ENCODE data around the gene NCOA3.

NCOA3 gene

DNA sequence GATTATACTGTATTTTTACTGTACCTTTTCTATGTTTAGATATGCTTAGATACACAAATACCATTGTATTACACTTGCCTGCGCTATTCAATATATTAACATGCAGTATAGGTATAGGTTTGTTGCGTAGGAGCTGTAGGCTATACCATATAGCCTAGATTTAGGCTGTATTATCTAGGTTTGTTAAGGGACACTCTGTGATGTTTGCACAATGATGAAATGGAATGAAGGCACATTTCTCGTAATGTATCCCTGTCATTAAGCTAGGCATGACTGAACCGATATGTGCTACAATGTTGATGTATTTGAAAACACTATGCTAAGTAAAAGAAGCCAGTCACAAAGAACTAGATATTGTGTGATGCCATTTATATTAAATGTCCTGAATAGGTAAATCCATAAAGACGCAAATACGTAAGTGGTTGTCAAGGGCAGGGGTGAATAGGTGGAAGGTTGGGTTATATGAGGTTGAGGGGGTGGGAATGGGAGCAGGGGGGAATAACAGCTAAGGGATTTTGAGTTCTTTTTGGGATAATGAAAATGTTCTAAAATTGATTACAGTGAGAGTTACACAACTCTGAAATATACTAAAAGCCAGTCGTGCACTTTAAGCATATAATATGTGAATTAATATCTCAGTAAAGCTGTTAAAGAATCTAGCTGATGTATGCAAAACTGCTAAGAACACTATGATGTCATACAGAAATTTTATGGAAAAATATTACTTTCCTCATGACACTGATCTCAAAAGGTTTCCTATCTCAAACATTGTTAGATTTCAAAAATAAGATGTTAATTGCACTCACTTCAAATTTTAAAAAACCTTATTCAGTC lies 97.4 kb downstream of the NCOA3 start:
- no peak for DNase-seq (ENCODE audit: low read depth)

DNA sequence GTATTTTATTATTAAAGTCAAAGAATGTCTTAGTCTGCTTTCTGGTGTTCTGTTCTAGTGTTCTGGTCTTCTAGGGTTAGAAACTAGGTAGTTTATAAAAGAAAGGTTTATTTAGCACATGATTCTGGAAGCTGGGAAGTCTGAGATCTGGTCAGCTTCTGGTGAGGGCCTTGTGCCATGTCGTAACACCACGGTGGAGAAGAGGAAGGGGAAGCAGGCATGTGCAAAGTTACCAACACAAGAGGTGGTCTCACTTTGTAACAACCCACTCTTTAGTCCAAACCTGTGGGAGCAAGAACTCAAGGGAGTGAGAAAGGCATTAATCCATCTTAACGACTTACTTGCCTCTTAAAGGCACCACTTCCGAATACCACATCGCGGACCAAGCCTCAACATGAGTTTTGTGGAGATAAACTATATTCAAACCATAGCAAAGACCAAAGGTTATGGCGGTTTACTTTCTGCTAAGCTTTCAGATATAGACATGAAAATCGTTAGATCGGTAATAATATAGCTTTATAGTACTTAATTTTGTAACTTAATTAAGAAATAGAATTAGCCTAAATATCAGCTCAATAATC lies 99.4 kb downstream of the NCOA3 start:
- no peak for DNase-seq (ENCODE audit: low read depth)

- no peak for DNase-seq (ENCODE audit: low read depth)
Measured at GRCh38 chr20:47603260-47603659, 101.6 kb downstream of the NCOA3 start.

DNA sequence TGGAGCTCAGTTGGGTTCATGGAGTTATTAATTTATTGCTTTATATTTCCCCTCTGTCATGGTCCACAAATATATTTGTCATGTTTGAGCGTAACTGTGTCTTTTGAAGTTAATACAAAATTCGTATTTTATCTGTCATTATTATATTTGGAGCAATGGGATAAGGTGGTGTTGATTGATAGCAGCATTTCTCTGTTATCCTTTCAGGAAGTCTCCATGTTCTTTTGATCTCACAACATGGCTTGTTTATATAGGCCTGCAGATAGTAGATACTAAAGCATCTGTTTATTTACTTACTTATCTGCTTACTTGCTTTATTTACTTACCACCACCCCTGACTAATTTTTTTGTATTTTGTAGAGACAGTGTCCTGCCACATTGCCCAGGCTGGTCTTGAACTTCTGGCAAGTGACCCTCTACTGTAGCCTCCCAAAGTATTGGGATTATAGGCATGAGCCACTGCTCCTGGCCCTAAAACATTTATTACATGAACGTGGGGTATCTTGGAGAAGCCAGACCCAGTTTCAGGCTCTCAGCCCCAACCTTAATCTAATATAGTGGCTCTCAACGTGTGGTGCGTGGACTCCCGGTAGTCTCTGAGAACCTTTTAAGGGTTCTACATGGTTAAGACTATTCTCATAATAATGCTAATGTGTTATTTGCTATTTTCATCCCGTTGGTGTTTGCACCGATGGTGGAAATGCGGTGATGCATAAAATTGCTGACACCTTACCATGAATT lies 104.2 kb downstream of the NCOA3 start:
- DNase-seq (ENCODE audit: low read depth) = no peak

- no peak for DNase-seq (ENCODE audit: low read depth)
Measured at GRCh38 chr20:47606414-47606982, 104.8 kb downstream of the NCOA3 start.

DNA sequence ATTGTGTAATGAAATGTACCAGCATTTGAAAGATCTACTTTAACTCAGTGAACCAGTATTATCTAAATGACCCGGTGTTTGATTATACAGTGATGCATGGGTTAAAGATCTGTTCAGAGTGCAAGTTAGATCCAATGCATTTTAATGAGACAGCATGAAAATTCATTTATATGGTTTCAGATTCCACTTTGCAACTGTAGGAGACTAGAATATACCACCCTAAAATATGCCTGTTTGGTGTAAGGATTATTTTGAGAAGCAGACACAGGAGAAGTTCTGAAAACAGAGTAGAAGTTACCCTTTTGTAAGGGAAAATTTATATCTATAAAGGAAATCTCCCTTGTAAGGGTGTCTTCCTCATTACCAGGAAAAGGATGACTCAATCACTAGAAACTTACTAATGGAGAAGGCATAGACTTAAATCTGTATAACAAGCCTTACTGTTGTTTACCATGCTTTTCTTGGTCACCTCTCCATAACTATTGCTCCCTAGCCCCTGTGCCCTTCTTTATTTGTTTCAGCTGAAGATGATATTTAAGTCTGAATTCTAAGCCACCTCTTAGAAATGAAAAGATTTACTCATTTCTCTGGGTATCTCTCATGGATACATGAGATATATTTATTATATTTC lies 105.4 kb downstream of the NCOA3 start:
- no peak for DNase-seq (ENCODE audit: low read depth)

- no peak for DNase-seq (ENCODE audit: low read depth)
Measured at GRCh38 chr20:47609001-47609400, 107.3 kb downstream of the NCOA3 start.

GRCh38 chr20:47610247-47610944 lies 108.7 kb downstream of the NCOA3 start:
- DNase-seq (ENCODE audit: low read depth) = peak; percentile 68

- DNase-seq (ENCODE audit: low read depth) = no peak
Measured at GRCh38 chr20:47610945-47611250, 109.2 kb downstream of the NCOA3 start.

- DNase-seq (ENCODE audit: low read depth) = no peak
Measured at GRCh38 chr20:47611785-47612184, 110.1 kb downstream of the NCOA3 start.

DNA sequence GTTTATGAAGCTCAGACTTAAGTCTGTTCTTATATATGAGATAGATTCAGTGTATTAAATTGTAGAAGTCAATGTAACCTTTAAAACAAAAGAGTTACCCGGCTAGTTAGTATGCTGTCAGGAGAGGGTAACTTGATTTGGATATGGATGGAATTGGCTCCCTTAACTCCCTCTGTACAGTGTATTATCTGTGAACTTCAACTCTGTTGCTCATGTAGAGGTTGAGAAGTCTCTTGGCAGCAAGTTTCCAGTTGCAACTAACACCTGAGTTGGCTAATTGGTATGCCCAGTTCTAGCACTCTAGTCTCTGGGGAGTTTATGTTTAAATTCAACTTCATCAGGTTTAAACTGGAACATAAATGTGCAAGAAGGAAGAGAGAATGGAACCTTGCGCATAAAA lies 111.0 kb downstream of the NCOA3 start:
- no peak for DNase-seq (ENCODE audit: low read depth)

DNA sequence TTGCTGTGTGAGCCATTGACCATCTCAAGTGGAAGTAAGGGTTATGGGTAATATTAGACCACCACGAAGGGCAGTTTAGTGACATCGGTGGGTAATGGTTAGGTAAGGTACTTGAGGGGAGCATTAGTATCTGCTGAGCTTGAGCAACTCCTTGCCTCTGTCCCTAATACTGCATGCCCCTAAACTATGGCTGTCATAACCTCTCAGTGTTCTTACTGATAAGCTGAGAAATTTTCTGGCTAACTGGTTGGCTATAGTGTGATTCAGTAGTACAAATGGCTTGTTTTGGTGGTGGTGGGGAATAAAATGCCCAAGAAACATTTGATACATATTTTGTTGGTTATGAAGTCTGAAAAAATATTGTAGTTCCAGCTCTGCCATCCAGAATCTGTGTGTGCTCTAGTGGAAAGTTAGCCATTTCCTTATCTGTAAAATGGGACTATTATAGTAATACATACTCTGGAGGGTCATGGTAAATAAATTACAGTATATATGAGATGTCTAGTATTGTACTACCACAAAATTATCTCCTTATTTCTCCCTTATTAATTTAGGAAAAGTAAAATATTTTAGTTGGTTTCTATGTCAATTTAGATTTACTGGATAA lies 113.1 kb downstream of the NCOA3 start:
- no peak for DNase-seq (ENCODE audit: low read depth)

- no peak for DNase-seq (ENCODE audit: low read depth)
Measured at GRCh38 chr20:47618479-47618878, 116.8 kb downstream of the NCOA3 start.

DNA sequence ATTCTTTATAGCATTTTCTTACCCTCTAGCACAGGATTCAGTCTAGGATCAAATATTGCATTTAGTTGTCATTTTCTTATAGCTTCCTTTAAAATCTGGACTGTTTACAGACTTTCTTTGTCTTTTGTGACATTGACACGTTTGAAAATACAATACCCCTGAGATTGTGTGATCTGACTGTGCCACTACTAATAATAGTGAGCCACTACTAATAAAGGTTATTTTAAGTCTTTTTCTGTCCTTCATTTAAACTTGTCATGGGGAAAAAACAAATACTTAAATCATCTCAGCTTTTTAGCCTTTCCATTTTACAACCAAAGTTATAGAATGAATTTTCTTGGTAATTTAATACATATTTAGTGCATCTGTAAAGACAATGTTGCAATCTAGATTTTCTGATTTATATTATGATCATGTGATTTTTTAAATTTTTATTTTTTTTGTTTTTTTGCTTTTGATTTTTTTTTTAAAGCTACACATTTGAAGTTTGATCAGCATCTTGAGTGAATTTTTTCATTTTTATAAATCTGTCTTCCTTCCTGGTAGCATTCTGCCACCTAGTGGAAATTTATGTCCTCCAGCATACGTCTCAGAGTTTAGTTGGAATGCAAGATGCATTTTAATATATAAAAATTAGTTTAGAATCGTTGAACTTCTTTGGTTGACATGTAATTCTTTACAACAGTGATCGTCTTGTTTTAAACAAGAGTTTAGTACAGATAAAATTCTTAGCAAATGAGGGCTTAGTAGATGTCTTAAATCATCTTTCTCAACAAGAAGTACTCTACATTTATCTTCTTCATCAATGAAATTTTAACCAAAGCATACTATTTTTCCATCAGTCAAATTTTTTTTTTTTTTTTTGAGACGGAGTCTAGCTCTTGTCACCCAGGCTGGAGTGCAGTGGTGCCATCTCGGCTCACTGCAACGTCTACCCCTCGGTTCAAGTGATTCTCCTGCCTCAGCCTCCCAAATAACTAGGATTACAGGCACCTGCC lies 119.4 kb downstream of the NCOA3 start:
- no peak for DNase-seq (ENCODE audit: low read depth)

DNA sequence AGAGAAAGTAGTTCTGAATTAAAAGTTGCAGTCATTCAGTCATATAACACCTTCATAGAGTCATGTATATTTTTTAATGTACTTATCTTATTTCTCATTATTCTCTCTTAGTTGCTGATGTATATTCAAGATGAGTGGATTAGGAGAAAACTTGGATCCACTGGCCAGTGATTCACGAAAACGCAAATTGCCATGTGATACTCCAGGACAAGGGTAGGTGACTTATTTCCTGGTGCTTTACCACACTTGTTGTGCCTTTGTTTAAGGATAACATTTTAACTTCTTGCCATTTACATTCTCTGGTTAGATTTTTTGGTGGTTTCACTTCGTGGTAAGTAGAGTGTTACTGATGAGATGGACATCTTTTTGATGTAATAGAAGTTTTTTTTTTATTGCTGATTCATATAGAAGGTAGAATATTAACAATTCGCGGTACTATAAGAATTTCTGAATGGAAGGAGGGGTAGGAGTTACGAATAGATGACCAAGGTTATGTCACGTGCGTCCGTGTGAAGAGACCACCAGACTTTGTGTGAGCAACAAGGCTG lies 120.5 kb downstream of the NCOA3 start:
- no peak for DNase-seq (ENCODE audit: low read depth)

DNA sequence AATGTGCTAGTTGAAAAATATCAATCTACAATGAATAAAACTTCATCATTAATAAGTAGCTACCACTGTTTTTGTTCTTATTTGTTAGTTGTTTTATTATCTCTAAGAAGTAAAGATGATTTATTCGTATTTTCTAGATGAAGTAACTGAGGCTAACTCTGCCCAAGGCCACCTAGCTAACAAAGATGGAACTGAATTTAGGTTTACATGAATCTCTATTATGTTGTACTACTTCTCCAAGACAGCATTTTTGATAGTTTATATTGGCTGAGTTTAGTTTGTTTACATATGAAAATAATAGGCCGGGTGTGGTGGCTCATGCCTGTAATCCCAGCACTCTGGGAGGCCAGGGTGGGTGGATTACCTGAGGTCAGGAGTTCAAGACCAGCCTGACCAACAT lies 121.5 kb downstream of the NCOA3 start:
- DNase-seq (ENCODE audit: low read depth) = no peak

GRCh38 chr20:47627540-47627939 lies 125.9 kb downstream of the NCOA3 start:
- no peak for DNase-seq (ENCODE audit: low read depth)

GRCh38 chr20:47629907-47630306 lies 128.2 kb downstream of the NCOA3 start:
- DNase-seq (ENCODE audit: low read depth) = no peak

DNA sequence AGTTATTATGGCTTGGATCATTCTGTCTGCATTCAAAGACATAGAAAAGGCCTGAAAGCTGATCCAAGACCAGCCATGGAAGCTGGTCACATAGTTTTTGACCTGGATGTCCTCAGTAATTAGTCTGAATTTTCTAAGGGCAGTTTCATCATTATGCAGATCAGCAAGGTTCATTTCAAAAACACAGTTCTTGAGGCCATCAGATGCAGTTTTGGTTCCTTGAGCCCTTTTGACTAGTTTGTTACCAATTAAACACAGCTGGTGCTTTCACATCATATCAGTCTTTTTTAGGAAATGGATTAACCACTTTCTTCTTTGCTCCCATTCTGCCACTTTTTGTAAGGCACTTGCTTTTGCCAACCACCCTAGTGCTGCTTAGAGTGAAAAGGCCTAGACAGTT lies 129.4 kb downstream of the NCOA3 start:
- DNase-seq (ENCODE audit: low read depth) = no peak

DNA sequence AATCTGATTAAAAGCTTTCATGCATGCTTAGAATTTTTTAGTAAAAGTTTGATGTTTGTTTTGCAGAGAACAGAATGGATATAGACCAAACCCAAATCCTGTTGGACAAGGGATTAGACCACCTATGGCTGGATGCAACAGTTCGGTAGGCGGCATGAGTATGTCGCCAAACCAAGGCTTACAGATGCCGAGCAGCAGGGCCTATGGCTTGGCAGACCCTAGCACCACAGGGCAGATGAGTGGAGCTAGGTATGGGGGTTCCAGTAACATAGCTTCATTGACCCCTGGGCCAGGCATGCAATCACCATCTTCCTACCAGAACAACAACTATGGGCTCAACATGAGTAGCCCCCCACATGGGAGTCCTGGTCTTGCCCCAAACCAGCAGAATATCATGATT lies 133.6 kb downstream of the NCOA3 start:
- no peak for DNase-seq (ENCODE audit: low read depth)
